ENCODE results near the gene CLNS1A.

- TF ChIP-seq POLR2A (IDR thresholded peaks at IDR 0.05), result no peak
- TF ChIP-seq, protein P1, sequence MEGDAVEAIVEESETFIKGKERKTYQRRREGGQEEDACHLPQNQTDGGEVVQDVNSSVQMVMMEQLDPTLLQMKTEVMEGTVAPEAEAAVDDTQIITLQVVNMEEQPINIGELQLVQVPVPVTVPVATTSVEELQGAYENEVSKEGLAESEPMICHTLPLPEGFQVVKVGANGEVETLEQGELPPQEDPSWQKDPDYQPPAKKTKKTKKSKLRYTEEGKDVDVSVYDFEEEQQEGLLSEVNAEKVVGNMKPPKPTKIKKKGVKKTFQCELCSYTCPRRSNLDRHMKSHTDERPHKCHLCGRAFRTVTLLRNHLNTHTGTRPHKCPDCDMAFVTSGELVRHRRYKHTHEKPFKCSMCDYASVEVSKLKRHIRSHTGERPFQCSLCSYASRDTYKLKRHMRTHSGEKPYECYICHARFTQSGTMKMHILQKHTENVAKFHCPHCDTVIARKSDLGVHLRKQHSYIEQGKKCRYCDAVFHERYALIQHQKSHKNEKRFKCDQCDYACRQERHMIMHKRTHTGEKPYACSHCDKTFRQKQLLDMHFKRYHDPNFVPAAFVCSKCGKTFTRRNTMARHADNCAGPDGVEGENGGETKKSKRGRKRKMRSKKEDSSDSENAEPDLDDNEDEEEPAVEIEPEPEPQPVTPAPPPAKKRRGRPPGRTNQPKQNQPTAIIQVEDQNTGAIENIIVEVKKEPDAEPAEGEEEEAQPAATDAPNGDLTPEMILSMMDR (IDR thresholded peaks at IDR 0.05), result no peak
These were observed 4.6 kb upstream of the CLNS1A start for GRCh38 chr11:77642228-77642627.
